HL-60 (cell line): ENCODE data around the gene SPOUT1.
"Not testable (repeated sequence)": the region's sequence is repeated elsewhere in the genome, so short reads cannot be mapped to it uniquely, and the experiment has no call there.

ENCODE experiments used
- DNase-seq, 2 experiments: peaks; one replicate each; pipeline ENCODE4 v3.0.0-alpha.2; 2010 to 2020; ENCODE audit warnings: low read depth in 1 of 2, low spot score in 1 of 2
- H3K27ac ChIP-seq: fragments of 250-450 bp; sonication (Bioruptor Pico); replicated peaks from 2 replicates; pipeline ENCODE4 v1.5.1; 2020; ENCODE audit warnings: mild to moderate bottlenecking, moderate library complexity
- H3K27me3 ChIP-seq: fragments of 250-450 bp; sonication (Bioruptor Pico); 2 replicates; pipeline ENCODE4 v1.5.1; 2021; ENCODE audit warnings: mild to moderate bottlenecking, moderate library complexity; ENCODE audit not compliant: insufficient read depth, poor library complexity, severe bottlenecking
- H3K4me3 ChIP-seq: replicated peaks from 2 replicates; pipeline ENCODE4 v1.5.1; 2011; ENCODE audit warnings: mild to moderate bottlenecking, control low read depth, low read length; ENCODE audit not compliant: insufficient read depth
- CTCF ChIP-seq: IDR thresholded peaks from one replicate; pipeline ENCODE4 v1.5.1; 2011; ENCODE audit warnings: low read length, control low read depth, inconsistent platforms; ENCODE audit not compliant: insufficient read depth
- GABPA ChIP-seq: IDR thresholded peaks from 2 replicates; pipeline ENCODE4 v1.6.1; 2012; ENCODE audit warnings: low read depth
- POLR2AphosphoS5 ChIP-seq: IDR thresholded peaks from 2 replicates; pipeline ENCODE4 v1.6.1; 2012; ENCODE audit warnings: low read depth
- SPI1 ChIP-seq: IDR thresholded peaks from 2 replicates; pipeline ENCODE4 v1.6.1; 2012; ENCODE audit warnings: low read depth, mild to moderate bottlenecking, borderline replicate concordance
- long read RNA-seq: library from polyadenylated mRNA; unstranded; transcript quantifications from one replicate; pipeline ENCODE4 v2.0.0, GENCODE V29; 2020
- TF ChIP-seq, protein P1 (sequence below): IDR thresholded peaks from 2 replicates; pipeline ENCODE4 v1.6.1; 2012; ENCODE audit warnings: low read depth; ENCODE audit not compliant: insufficient replicate concordance

The SPOUT1 gene
- long read RNA-seq, full-length matches to known transcripts, result 166 of 262 reads
- long read RNA-seq, partial matches to known transcripts, result 9 of 262 reads
- long read RNA-seq, other reads (novel, unspliced or antisense), result 87 of 262 reads

DNA sequence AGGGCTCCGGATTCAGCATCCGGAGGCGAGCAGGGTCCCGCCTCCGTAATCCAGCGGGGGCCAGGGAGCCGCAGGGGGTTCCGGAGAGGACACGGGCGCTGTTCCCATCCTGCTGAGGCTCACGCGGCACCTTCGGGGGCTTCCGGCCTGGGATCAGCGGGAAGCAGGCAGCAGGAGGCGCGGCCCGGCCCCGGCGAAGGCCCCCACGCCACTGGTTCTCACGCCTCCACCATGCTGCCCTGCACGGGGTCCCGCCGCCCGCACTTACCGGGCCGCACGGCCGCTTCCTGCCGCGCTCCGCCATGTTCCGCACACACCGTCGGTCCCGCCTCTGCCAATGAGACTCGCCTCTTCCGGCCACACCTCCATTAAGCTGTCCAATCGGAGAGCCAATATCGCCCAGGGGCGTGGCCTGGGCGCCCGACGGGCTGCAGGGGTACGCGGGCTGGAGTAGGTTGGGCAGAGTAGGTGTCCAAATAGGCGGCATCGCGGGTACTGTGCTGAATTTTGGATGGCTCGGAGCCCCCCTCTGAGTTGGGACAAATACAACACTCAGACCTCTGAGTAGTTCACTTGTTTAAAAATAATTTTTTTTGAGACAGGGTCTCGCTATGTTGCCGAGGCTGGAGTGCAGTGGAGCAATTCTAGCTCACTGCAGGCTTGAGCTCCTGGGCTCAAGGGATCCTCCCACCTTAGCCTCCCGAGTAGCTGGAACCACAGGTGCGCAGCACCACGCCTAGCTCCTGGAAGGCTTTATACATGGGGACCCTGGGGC is at the start of gene SPOUT1:
TSS of gene SPOUT1 (minus strand) at position 318 of the 775 bp plus-strand sequence. CDS start at position 304, 14 bp downstream.
- no peaks in the 10 kb centered on the region for H3K27me3 ChIP-seq
- H3K4me3 ChIP-seq, result peak within 1 kb of the TSS; percentile 93
- H3K27ac ChIP-seq, result peak within 1 kb of the TSS; percentile 80
- peak; percentile 92 to 96 for DNase-seq
- TF ChIP-seq, protein P1, sequence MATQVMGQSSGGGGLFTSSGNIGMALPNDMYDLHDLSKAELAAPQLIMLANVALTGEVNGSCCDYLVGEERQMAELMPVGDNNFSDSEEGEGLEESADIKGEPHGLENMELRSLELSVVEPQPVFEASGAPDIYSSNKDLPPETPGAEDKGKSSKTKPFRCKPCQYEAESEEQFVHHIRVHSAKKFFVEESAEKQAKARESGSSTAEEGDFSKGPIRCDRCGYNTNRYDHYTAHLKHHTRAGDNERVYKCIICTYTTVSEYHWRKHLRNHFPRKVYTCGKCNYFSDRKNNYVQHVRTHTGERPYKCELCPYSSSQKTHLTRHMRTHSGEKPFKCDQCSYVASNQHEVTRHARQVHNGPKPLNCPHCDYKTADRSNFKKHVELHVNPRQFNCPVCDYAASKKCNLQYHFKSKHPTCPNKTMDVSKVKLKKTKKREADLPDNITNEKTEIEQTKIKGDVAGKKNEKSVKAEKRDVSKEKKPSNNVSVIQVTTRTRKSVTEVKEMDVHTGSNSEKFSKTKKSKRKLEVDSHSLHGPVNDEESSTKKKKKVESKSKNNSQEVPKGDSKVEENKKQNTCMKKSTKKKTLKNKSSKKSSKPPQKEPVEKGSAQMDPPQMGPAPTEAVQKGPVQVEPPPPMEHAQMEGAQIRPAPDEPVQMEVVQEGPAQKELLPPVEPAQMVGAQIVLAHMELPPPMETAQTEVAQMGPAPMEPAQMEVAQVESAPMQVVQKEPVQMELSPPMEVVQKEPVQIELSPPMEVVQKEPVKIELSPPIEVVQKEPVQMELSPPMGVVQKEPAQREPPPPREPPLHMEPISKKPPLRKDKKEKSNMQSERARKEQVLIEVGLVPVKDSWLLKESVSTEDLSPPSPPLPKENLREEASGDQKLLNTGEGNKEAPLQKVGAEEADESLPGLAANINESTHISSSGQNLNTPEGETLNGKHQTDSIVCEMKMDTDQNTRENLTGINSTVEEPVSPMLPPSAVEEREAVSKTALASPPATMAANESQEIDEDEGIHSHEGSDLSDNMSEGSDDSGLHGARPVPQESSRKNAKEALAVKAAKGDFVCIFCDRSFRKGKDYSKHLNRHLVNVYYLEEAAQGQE, result peak; percentile 26
- no peak for TF ChIP-seq CTCF
- TF ChIP-seq GABPA, result peak; percentile 34; the same call in 1 of the 2 replicates
- TF ChIP-seq POLR2AphosphoS5, result peak; percentile 96
- TF ChIP-seq SPI1, result no peak

GRCh38 chr9:128877852-128878251 is 48.3 kb upstream of the SPOUT1 start:
- Histone ChIP-seq H3K27ac (no peak overlapping the region), H3K4me3 (no peak overlapping the region), H3K27me3 (no peaks in the 10 kb centered on the region)
- DNase-seq, result no peak
- TF ChIP-seq GABPA (no peak), POLR2AphosphoS5 (no peak), SPI1 (no peak), CTCF (no peak)
- TF ChIP-seq, protein P1, result no peak

GRCh38 chr9:128870941-128871265 is 41.3 kb upstream of the SPOUT1 start:
- not testable (repeated sequence) for H3K27me3 ChIP-seq, H3K4me3 ChIP-seq, DNase-seq, H3K27ac ChIP-seq

GRCh38 chr9:128870128-128870940 is 40.7 kb upstream of the SPOUT1 start:
- Histone ChIP-seq H3K27me3 (no peaks in the 10 kb centered on the region), H3K4me3 (no peak overlapping the region), H3K27ac (no peak overlapping the region)
- no peak for DNase-seq
- TF ChIP-seq CTCF (no peak), POLR2AphosphoS5 (no peak), GABPA (no peak), SPI1 (no peak)
- TF ChIP-seq, protein P1, result no peak
